ENCODE data around the gene TARDBP.

TARDBP gene

DNA sequence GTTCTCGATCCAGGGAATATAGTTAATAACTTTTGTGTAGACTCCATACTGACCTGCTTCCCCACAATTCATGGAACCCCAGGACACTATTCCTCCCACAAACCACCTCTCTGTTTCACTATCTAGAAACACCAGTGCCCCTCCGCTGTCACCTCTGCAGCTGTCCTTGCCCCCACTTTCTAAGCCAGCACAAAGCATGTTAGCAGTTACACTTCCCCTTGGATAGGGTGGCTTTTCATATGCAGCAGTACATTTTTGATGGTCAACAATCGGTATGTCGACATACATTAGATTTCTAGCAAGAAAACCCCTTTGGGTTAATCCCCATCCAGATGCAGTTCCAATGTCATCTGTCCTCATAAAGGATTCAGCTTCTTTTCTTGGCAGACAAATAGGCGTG is 14.4 kb downstream of the TARDBP start:
- no peak for TF ChIP-seq EZH2phosphoT487 (IDR thresholded peaks at IDR 0.05; ENCODE audit: borderline replicate concordance, low read length)
- TF ChIP-seq, protein P1, sequence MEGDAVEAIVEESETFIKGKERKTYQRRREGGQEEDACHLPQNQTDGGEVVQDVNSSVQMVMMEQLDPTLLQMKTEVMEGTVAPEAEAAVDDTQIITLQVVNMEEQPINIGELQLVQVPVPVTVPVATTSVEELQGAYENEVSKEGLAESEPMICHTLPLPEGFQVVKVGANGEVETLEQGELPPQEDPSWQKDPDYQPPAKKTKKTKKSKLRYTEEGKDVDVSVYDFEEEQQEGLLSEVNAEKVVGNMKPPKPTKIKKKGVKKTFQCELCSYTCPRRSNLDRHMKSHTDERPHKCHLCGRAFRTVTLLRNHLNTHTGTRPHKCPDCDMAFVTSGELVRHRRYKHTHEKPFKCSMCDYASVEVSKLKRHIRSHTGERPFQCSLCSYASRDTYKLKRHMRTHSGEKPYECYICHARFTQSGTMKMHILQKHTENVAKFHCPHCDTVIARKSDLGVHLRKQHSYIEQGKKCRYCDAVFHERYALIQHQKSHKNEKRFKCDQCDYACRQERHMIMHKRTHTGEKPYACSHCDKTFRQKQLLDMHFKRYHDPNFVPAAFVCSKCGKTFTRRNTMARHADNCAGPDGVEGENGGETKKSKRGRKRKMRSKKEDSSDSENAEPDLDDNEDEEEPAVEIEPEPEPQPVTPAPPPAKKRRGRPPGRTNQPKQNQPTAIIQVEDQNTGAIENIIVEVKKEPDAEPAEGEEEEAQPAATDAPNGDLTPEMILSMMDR (IDR thresholded peaks at IDR 0.05; ENCODE audit: low read depth, low read length, poor library complexity, severe bottlenecking), result no peak
- H3K27me3 ChIP-seq (ENCODE audit: control insufficient read depth, low read length), result no peaks in the 10 kb centered on the region
- no peak overlapping the region for H3K4me3 ChIP-seq (ENCODE audit: low read length)
- H3K4me2 ChIP-seq (ENCODE audit: low read length), result no peak overlapping the region
- peaks cover 4% of the 10 kb centered on the region; the same call in 1 of the 2 replicates for H3K79me2 ChIP-seq (ENCODE audit: control insufficient read depth, low read length)
- peaks cover 8% of the 10 kb centered on the region; the same call in 1 of the 2 replicates for H4K20me1 ChIP-seq (ENCODE audit: control insufficient read depth, insufficient read depth, low read depth, low read length)
- no peaks in the 10 kb centered on the region for H3K4me1 ChIP-seq (ENCODE audit: control insufficient read depth, low read length)
- no peaks in the 10 kb centered on the region for H3K9me3 ChIP-seq (ENCODE audit: control insufficient read depth, insufficient read depth, low read length)
- no peaks in the 10 kb centered on the region for H3K9me2 ChIP-seq (replicated peaks; ENCODE audit: control insufficient read depth, low read length)
- H3K27ac ChIP-seq (ENCODE audit: low read depth, low read length), result no peak overlapping the region
- peaks cover 51% of the 10 kb centered on the region for H3F3A ChIP-seq (ENCODE audit: control insufficient read depth, insufficient read depth)
- peaks cover 62% of the 10 kb centered on the region for H3K36me3 ChIP-seq (ENCODE audit: control insufficient read depth, low read length)

DNA sequence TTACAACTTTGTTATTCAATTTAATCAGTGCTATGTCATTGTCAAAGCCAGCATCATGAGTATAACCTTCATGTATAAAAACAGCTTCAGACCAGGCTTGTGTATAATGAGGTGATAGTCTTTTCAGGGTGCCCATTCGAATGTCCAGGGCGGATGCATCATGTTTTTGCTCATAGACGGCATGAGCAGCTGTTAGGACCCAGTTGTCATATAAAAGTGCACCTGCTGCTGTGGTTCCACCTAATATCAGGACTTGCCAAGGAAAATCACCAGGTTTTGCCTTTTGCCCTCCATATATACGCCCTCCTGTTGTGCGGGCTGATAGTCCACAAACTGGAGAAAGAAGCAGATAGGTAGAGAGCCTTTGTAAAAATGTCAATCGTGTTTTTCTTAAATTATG is 14.9 kb downstream of the TARDBP start:
- peaks cover 8% of the 10 kb centered on the region; the same call in 1 of the 2 replicates for H4K20me1 ChIP-seq (ENCODE audit: control insufficient read depth, insufficient read depth, low read depth, low read length)
- no peak overlapping the region for H3K4me3 ChIP-seq (ENCODE audit: low read length)
- no peak overlapping the region for H3K27ac ChIP-seq (ENCODE audit: low read depth, low read length)
- H3K79me2 ChIP-seq (ENCODE audit: control insufficient read depth, low read length), result peaks cover 4% of the 10 kb centered on the region; the same call in 1 of the 2 replicates
- peaks cover 58% of the 10 kb centered on the region for H3K36me3 ChIP-seq (ENCODE audit: control insufficient read depth, low read length)
- H3K9me3 ChIP-seq (ENCODE audit: control insufficient read depth, insufficient read depth, low read length), result no peaks in the 10 kb centered on the region
- H3K27me3 ChIP-seq (ENCODE audit: control insufficient read depth, low read length), result no peaks in the 10 kb centered on the region
- H3F3A ChIP-seq (ENCODE audit: control insufficient read depth, insufficient read depth), result peaks cover 51% of the 10 kb centered on the region
- H3K9me2 ChIP-seq (replicated peaks; ENCODE audit: control insufficient read depth, low read length), result no peaks in the 10 kb centered on the region
- H3K4me2 ChIP-seq (ENCODE audit: low read length), result no peak overlapping the region
- TF ChIP-seq EZH2phosphoT487 (IDR thresholded peaks at IDR 0.05; ENCODE audit: borderline replicate concordance, low read length), result no peak
- TF ChIP-seq, protein P1 (IDR thresholded peaks at IDR 0.05; ENCODE audit: low read depth, low read length, poor library complexity, severe bottlenecking), result no peak
- H3K4me1 ChIP-seq (ENCODE audit: control insufficient read depth, low read length), result no peaks in the 10 kb centered on the region

DNA sequence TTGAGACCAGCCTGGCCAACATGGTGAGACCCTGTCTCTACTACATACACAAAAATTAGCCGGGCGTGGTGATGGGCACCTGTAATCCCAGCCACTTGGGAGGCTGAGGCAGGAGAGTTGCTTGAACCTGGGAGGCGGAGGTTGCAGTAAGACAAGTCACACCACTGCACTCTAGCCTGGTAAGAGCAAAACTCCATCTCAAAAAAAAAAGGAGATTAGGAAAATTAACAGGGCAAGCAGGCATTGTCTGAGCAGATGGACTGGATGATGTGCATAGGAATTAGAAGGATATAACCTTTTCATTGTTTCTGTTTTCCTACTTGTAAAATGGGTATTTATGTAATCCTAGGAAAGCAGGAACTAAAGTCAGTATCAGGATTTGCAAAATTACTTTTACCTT is 15.6 kb downstream of the TARDBP start:
- no peak overlapping the region for H3K4me3 ChIP-seq (ENCODE audit: low read length)
- no peaks in the 10 kb centered on the region for H3K9me2 ChIP-seq (replicated peaks; ENCODE audit: control insufficient read depth, low read length)
- peaks cover 51% of the 10 kb centered on the region for H3F3A ChIP-seq (ENCODE audit: control insufficient read depth, insufficient read depth)
- H3K27me3 ChIP-seq (ENCODE audit: control insufficient read depth, low read length), result no peaks in the 10 kb centered on the region
- peaks cover 4% of the 10 kb centered on the region; the same call in 1 of the 2 replicates for H3K79me2 ChIP-seq (ENCODE audit: control insufficient read depth, low read length)
- no peaks in the 10 kb centered on the region for H3K4me1 ChIP-seq (ENCODE audit: control insufficient read depth, low read length)
- H3K9me3 ChIP-seq (ENCODE audit: control insufficient read depth, insufficient read depth, low read length), result no peaks in the 10 kb centered on the region
- TF ChIP-seq, protein P1 (IDR thresholded peaks at IDR 0.05; ENCODE audit: low read depth, low read length, poor library complexity, severe bottlenecking), result no peak
- TF ChIP-seq EZH2phosphoT487 (IDR thresholded peaks at IDR 0.05; ENCODE audit: borderline replicate concordance, low read length), result no peak
- H3K36me3 ChIP-seq (ENCODE audit: control insufficient read depth, low read length), result peaks cover 52% of the 10 kb centered on the region
- H3K4me2 ChIP-seq (ENCODE audit: low read length), result no peak overlapping the region
- H4K20me1 ChIP-seq (ENCODE audit: control insufficient read depth, insufficient read depth, low read depth, low read length), result peaks cover 8% of the 10 kb centered on the region; the same call in 1 of the 2 replicates
- H3K27ac ChIP-seq (ENCODE audit: low read depth, low read length), result no peak overlapping the region

Data from DOHH2 (cell line).